RWPE1 (cell line): ENCODE data around the gene APIP.

Experiments
- CTCF ChIA-PET: fragments of 350-600 bp; sonication (Branson Sonifier 250); formaldehyde crosslinking; extraction: SDS; loops from one replicate; lab custom pipeline; 2021; lab: Yijun Ruan, JAX
- POLR2A ChIA-PET: fragments of 400-600 bp; formaldehyde crosslinking; extraction: SDS; loops from one replicate; lab custom pipeline; 2020; ENCODE audit warnings: antibody characterized with exemption; ENCODE audit not compliant: low non-redundant PET; lab: Yijun Ruan, JAX
- DNase-seq: peaks from one replicate; pipeline ENCODE4 v3.0.0; 2012; ENCODE audit warnings: low spot score
- H3K27ac ChIP-seq: fragments of 450-650 bp; 2 replicates; pipeline ENCODE4 v1.5.1; 2017
- CTCF ChIP-seq: fragments of 450-650 bp; conservative IDR thresholded peaks from 2 replicates; pipeline ENCODE4 v1.5.1; 2017; ENCODE audit warnings: low read depth, mild to moderate bottlenecking

Gene APIP

DNA sequence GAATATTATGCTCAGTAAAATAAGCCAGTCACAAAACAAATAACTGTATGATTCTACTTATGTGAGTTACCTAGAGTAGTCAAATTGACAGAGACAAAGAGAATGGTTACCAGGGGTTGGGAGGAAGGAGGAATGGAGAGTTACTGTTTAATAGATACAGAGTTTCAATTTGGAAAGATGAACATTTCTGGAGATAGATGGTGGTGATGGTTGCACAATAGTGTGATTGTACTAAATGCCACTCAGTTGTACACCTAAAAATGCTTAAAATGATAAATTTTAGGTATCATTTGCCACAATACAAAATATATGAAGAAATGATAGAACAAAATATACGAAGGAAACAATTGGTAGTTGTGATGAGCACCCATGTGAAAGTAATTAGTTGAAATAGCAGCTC is 43.6 kb upstream of the APIP start:
- CTCF ChIA-PET, result no interaction called here
- no peak for DNase-seq
- no peak for TF ChIP-seq CTCF
- no peak overlapping the region for H3K27ac ChIP-seq
- POLR2A ChIA-PET, result no interaction called here

- H3K27ac ChIP-seq, result no peak overlapping the region
- ChIA-PET POLR2A (no interaction called here), CTCF (interaction anchor here (0.6 kb wide), 1 partner anchor 454 kb away, joined by 3 read pairs; no protein-coding TSS in a partner anchor)
- no peak for DNase-seq
- TF ChIP-seq CTCF, result no peak
Observed at GRCh38 chr11:34957606-34958005, 41.4 kb upstream of the APIP start.

- DNase-seq, result no peak
- no peak overlapping the region for H3K27ac ChIP-seq
- ChIA-PET POLR2A (no interaction called here), CTCF (no interaction called here)
- no peak for TF ChIP-seq CTCF
Observed at GRCh38 chr11:34957206-34957605, 41.0 kb upstream of the APIP start.

DNA sequence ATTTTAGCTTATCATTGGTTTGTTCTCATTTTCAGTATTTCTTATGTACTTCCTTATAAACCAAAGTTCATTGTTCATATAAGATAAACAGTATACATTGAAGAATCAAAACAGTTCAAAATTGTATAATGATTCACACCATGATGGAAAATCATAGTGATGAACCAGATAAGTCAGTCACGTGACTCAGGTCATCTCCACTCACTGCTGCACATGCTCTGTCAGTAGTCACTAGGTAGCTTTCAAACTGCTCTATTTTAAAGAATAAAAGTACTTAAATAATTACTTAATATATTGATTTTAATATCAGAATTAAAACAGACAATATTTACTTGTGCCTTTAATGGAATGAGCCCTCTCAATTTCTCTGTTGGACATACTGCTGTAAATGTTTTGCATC is 37.8 kb upstream of the APIP start:
- ChIA-PET CTCF (no interaction called here), POLR2A (no interaction called here)
- no peak for TF ChIP-seq CTCF
- no peak overlapping the region for H3K27ac ChIP-seq
- no peak for DNase-seq

- no peak for DNase-seq
- CTCF ChIA-PET, result no interaction called here
- no peak for TF ChIP-seq CTCF
- no peak overlapping the region for H3K27ac ChIP-seq
- POLR2A ChIA-PET, result no interaction called here
Observed at GRCh38 chr11:34948696-34949095, 32.5 kb upstream of the APIP start.

GRCh38 chr11:34944692-34945091 is 28.5 kb upstream of the APIP start:
- CTCF ChIA-PET, result interaction anchor here (0.7 kb wide), 1 partner anchor 158 kb away, joined by 3 read pairs; no protein-coding TSS in a partner anchor
- H3K27ac ChIP-seq, result no peak overlapping the region
- TF ChIP-seq CTCF, result no peak
- POLR2A ChIA-PET, result no interaction called here
- DNase-seq, result no peak

DNA sequence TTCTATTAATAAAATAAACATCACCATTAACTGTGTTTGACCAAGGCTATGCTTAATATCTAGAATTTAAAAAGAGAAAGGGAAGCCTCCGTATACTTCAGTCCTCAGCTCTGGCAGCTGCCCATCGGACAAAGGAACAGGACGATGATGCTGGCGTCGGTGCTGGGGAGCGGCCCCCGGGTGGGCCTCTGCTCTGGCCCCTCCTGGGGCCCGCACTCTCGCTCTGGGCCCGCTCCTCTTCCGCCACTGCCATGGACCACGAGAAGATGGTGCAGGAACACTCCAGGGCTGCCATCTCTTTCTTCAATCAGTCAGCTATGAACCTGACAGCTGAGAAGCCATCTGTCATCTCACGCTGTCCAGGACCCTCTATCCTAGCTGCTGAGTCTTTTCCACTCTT is 25.5 kb upstream of the APIP start:
- no peak for TF ChIP-seq CTCF
- POLR2A ChIA-PET, result no interaction called here
- no peak for DNase-seq
- CTCF ChIA-PET, result no interaction called here
- no peak overlapping the region for H3K27ac ChIP-seq
